Measurements from ENCODE around the gene IQSEC1.

The IQSEC1 gene

GRCh38 chr3:13031621-13032020 is 41.6 kb downstream of the IQSEC1 start:
- TF ChIP-seq CTCF (IDR thresholded peaks at IDR 0.05), result no peak
- no peak overlapping the region for H3K27ac Mint-ChIP-seq

GRCh38 chr3:13030684-13031083 is 42.5 kb downstream of the IQSEC1 start:
- no peak for DNase-seq
- peaks cover 5% of the 10 kb centered on the region for H3K27me3 Mint-ChIP-seq (ENCODE audit: low read depth, poor library complexity)
- no peaks in the 10 kb centered on the region for H3K9me3 Mint-ChIP-seq
- no peak overlapping the region for H3K4me3 Mint-ChIP-seq
- H3K27ac Mint-ChIP-seq, result no peak overlapping the region
- peaks cover 67% of the 10 kb centered on the region for H3K4me1 Mint-ChIP-seq
- no peaks in the 10 kb centered on the region for H3K36me3 Mint-ChIP-seq (ENCODE audit: low read depth)
- no peak for TF ChIP-seq CTCF (IDR thresholded peaks at IDR 0.05)

More at GRCh38 chr3:13031621-13032020, 41.6 kb downstream of the IQSEC1 start:
- H3K4me1 Mint-ChIP-seq, result peaks cover 59% of the 10 kb centered on the region
- no peaks in the 10 kb centered on the region for H3K9me3 Mint-ChIP-seq
- H3K27me3 Mint-ChIP-seq (ENCODE audit: low read depth, poor library complexity), result peaks cover 8% of the 10 kb centered on the region
- no peaks in the 10 kb centered on the region for H3K36me3 Mint-ChIP-seq (ENCODE audit: low read depth)
- no peak for DNase-seq
- no peak overlapping the region for H3K4me3 Mint-ChIP-seq

DNA sequence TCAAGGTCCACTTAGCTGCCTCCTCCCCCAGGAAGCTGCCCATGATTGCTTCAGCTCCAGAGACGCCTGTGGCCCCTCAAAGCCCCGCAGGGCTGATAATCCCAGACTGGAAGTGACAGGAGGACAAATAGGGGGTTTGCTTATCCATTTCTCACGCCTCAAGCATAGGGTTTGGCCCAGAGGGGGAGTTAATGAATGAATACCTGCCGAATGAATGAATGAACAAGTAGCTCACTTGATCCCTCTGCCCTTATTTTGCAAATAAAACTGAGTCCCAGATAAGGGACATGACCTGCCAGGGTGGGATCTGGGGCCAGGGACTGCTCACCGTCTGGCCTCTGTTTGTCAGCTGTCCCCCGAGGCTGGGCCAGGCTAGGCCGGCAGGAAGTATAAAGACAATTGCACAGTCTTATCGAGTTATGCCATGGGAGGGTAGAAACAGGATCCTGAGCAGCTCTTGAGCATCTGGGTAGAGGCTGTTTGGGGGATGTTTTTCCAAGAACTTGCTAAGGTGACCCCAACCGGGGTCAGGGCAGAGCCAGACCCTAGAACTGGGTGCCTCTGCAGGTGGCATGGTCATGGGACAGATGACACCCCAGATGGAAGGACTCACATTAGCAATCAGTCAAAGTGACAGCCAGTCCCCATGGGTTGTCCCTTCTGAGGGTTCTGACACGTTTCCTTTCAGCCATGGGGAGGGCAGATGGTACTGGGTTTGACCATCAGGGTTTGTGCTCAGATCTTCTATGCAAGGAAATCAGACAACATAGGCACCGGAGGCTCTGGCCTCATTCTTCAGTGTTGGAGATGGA is 45.0 kb downstream of the IQSEC1 start:
- no peak for DNase-seq
- no peaks in the 10 kb centered on the region for H3K9me3 Mint-ChIP-seq
- H3K27ac Mint-ChIP-seq, result no peak overlapping the region
- no peaks in the 10 kb centered on the region for H3K27me3 Mint-ChIP-seq (ENCODE audit: low read depth, poor library complexity)
- H3K36me3 Mint-ChIP-seq (ENCODE audit: low read depth), result no peaks in the 10 kb centered on the region
- TF ChIP-seq CTCF (IDR thresholded peaks at IDR 0.05), result no peak
- peaks cover 56% of the 10 kb centered on the region for H3K4me1 Mint-ChIP-seq
- no peak overlapping the region for H3K4me3 Mint-ChIP-seq

DNA sequence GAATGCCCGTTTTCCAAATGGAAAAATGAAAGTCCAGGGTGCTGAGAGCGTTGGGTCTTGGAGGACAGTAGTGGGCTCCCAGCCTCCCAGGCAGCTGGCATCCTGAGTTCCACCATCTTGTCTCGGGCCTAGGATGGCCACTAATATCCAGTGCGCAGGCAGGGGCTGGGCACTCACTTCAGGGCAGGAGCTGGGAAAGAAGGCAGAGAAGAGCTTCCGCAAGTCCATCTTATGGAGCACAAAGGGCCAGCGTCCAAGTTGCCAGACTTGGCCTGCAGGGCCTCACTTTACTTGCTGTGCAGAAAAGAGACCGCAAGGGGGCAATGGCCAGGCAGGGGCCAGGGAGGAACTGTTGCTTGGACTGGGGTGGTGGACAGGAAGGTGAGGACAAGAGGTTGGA is 46.1 kb downstream of the IQSEC1 start:
- no peak for DNase-seq
- Mint-ChIP-seq H3K4me3 (no peak overlapping the region), H3K9me3 (no peaks in the 10 kb centered on the region), H3K4me1 (peaks cover 60% of the 10 kb centered on the region), H3K27me3 (ENCODE audit: low read depth, poor library complexity) (no peaks in the 10 kb centered on the region), H3K27ac (peak overlapping the region; percentile 22), H3K36me3 (ENCODE audit: low read depth) (no peaks in the 10 kb centered on the region)
- peak; percentile 32 for TF ChIP-seq CTCF (IDR thresholded peaks at IDR 0.05)

DNA sequence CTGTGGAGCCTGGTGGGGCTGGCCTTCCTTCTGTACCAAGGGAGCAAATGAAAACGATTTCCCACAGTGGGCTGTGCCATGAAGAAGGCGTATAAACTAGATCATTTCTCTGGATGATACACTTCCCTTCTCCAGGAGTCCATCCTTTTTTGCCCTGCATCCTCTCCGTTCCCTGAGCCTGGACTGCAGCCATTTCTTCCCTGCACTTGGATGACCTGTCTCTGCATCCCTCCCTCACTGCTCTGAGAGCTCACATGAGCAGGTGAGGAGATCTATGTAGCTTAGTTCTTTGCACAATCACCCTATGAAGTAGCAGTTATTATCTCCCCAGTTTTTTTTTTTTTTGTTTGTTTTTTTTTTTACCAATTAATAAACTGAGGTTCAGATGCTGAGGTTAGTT is 46.7 kb downstream of the IQSEC1 start:
- Mint-ChIP-seq H3K27me3 (ENCODE audit: low read depth, poor library complexity) (no peaks in the 10 kb centered on the region), H3K27ac (no peak overlapping the region), H3K4me3 (no peak overlapping the region), H3K36me3 (ENCODE audit: low read depth) (no peaks in the 10 kb centered on the region), H3K9me3 (no peaks in the 10 kb centered on the region), H3K4me1 (peaks cover 60% of the 10 kb centered on the region)
- no peak for TF ChIP-seq CTCF (IDR thresholded peaks at IDR 0.05)
- DNase-seq, result no peak

All from nephron progenitor cell (in vitro differentiated cells).